IPS DF 4.7 (cell line): Measurements from ENCODE around the gene BLOC1S5.

ENCODE experiments used
- DNase-seq: peaks from one replicate; pipeline ENCODE4 v3.0.0-alpha.2; 2013; ENCODE audit warnings: low spot score; ENCODE audit errors: extremely low read depth

The BLOC1S5 gene

GRCh38 chr6:8063761-8064637, at the start of gene BLOC1S5:
Gene BLOC1S5 (minus strand): TSS chr6:8064389. CDS start chr6:8064376, 13 bp downstream.
- DNase-seq: peak; percentile 80

GRCh38 chr6:8113131-8113654, 49.0 kb upstream of the BLOC1S5 start:
- DNase-seq: no peak

GRCh38 chr6:8110725-8111124, 46.5 kb upstream of the BLOC1S5 start:
- no peak for DNase-seq

GRCh38 chr6:8110117-8110721, 46.0 kb upstream of the BLOC1S5 start:
- no peak for DNase-seq

- no peak for DNase-seq
Measured at GRCh38 chr6:8108759-8109539, 44.8 kb upstream of the BLOC1S5 start.

GRCh38 chr6:8108031-8108660, 44.0 kb upstream of the BLOC1S5 start:
- DNase-seq: no peak

- DNase-seq: no peak
Measured at GRCh38 chr6:8105791-8106190, 41.6 kb upstream of the BLOC1S5 start.

GRCh38 chr6:8103726-8104125, 39.5 kb upstream of the BLOC1S5 start:
- no peak for DNase-seq

- DNase-seq: peak; percentile 78
Measured at GRCh38 chr6:8102122-8102958, 38.2 kb upstream of the BLOC1S5 start, which contains the start of gene EEF1E1. Gene EEF1E1 (minus strand): TSS chr6:8102548. CDS start chr6:8102521, 27 bp downstream.

- no peak for DNase-seq
Measured at GRCh38 chr6:8100159-8100854, 36.1 kb upstream of the BLOC1S5 start.

- DNase-seq: no peak
Measured at GRCh38 chr6:8090650-8091049, 26.5 kb upstream of the BLOC1S5 start.

- no peak for DNase-seq
Measured at GRCh38 chr6:8088886-8089285, 24.7 kb upstream of the BLOC1S5 start.

- DNase-seq: no peak
Measured at GRCh38 chr6:8087870-8088754, 23.9 kb upstream of the BLOC1S5 start.

- DNase-seq: no peak
Measured at GRCh38 chr6:8086755-8087306, 22.6 kb upstream of the BLOC1S5 start.

GRCh38 chr6:8085053-8085511, 20.9 kb upstream of the BLOC1S5 start:
- DNase-seq: no peak

- DNase-seq: no peak
Measured at GRCh38 chr6:8084586-8084985, 20.4 kb upstream of the BLOC1S5 start.

- DNase-seq: no peak
Measured at GRCh38 chr6:8082954-8083858, 19.0 kb upstream of the BLOC1S5 start.
